Gastroesophageal sphincter (tissue), 3 donors: ENCODE data around the gene ENOSF1.

Source experiments
- CTCF ChIP-seq, 4 experiments: fragments of 200-600 bp in 2 of 4; fragments of 450-650 bp in 2 of 4; sonication (generic) in 1 of 4; IDR thresholded peaks; one replicate each; pipeline ENCODE4 v1.5.1; 2017 to 2019; ENCODE audit warnings: antibody characterized with exemption in 4 of 4, mild to moderate bottlenecking in 2 of 4, moderate library complexity in 2 of 4
- EP300 ChIP-seq: sonication (generic); formaldehyde crosslinking; IDR thresholded peaks from one replicate; pipeline ENCODE4 v1.6.1; 2017; ENCODE audit warnings: antibody characterized with exemption, mild to moderate bottlenecking
- POLR2A ChIP-seq, 2 donors: fragments of 450-650 bp; IDR thresholded peaks; one replicate each; pipeline ENCODE4 v1.6.1; 2017; ENCODE audit warnings: antibody characterized with exemption in 2 of 2, mild to moderate bottlenecking in 2 of 2, moderate library complexity in 1 of 2
- POLR2AphosphoS5 ChIP-seq: sonication (generic); formaldehyde crosslinking; IDR thresholded peaks from one replicate; pipeline ENCODE4 v1.6.1; 2017; ENCODE audit warnings: antibody characterized with exemption

DNA sequence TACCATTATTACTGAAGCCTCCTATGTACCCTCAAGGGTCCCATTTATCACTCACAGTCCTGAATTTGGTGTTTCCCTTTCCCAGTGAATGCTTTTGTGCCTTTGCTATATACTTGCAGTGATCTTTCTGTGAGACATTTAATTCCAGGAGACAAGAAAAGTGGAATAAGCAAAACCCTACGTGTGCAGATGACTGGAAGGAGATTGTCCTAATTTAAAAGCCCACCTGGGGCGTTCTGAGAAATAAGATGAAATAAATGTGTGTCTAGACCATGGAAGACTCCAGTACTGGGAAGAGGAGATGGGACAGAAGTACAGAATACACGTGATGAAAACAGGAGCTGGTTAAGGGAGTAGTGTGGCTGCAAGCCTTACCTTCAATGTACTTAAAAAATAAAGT, 35.7 kb downstream of the ENOSF1 start:
- TF ChIP-seq CTCF (IDR thresholded peaks at IDR 0.05) (no peak), POLR2AphosphoS5 (no peak), POLR2A (IDR thresholded peaks at IDR 0.05) (no peak), EP300 (no peak)
